GM23248 (cell line): ENCODE measurements around the gene PRODH2.

Experiments
- EZH2 ChIP-seq: fragments of 200-600 bp; sonication (generic); IDR thresholded peaks from 2 replicates; pipeline ENCODE4 v1.6.1; 2018; ENCODE audit warnings: antibody characterized with exemption, mild to moderate bottlenecking; ENCODE audit not compliant: insufficient read depth, poor library complexity, severe bottlenecking
- EZH2phosphoT487 ChIP-seq: fragments of 200-600 bp; sonication (generic); IDR thresholded peaks from 2 replicates; pipeline ENCODE4 v1.6.1; 2018; ENCODE audit warnings: antibody characterized with exemption, moderate library complexity, mild to moderate bottlenecking, low read depth; ENCODE audit not compliant: insufficient read depth

- TF ChIP-seq EZH2phosphoT487 (no peak), EZH2 (no peak)
Measured at GRCh38 chr19:35781650-35782049, 31.0 kb downstream of the PRODH2 start.
